NCI-H345 treated with DMSO at 0.1 percent for 48 hours (cell line): ENCODE measurements around the gene DIS3.
"Not testable (repeated sequence)": the region's sequence is repeated elsewhere in the genome, so short reads cannot be mapped to it uniquely, and the experiment has no call there.

Source experiments
- DNase-seq: peaks from one replicate; lab custom pipeline; 2025; ENCODE audit not compliant: unreplicated experiment; lab: John Stamatoyannopoulos, UW

The DIS3 gene

DNA sequence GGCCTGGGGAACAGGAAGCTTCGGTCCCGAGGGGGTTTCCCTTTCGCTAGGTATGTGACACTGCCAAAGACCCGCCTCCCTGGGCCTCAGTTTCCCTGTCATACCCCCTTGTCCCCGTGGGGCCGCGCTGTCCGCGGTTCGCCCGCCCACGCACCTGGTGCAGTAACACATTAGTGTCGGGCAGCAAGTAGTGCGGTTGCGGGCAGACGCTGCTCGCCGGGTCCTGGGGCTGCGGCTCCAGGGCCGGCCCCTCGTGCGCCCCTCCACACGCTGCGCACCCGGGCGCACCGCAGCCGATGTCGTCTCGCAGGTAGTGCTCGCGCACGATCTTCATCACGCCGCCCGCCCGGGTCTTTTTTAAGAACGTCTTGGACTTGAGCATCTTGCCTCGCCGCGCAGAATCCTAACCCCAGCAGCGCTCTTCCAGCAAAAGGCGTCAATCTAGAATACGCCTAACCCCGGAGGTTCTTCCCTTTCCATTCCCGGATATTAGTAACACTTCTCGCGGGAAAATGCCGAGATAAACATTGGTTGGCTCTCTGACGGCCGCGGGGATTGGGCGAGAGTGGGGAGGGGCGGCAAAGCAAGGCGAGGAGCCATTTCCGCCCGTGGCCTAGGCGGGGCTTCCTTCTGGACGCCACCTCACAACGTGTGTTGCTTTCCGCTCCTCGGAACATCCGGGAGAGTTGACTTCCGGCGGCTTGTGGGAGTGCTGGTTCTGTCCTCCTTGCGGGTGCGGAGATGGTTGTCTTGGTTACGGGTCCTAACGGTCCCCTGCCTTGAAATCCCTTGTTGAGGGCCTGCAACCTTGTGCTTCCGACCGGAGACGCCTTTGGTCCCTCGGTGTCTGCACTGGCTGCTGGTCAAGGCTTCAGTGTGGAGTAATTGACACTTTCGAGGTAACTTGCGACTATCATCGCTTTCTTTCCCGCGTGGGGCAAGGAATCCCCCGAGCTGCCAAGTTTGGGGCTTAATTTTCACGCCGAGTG is at the start of gene DIS3, which contains the start of gene PIBF1:
TSS of gene DIS3 (minus strand) at position 450 of the 989 bp plus-strand sequence. CDS start at position 382, 68 bp downstream.
TSS of gene PIBF1 (plus strand) at position 683 of the 989 bp plus-strand sequence. CDS start 1,337 bp downstream, outside the sequence.
- DNase-seq = peak; percentile 95

DNA sequence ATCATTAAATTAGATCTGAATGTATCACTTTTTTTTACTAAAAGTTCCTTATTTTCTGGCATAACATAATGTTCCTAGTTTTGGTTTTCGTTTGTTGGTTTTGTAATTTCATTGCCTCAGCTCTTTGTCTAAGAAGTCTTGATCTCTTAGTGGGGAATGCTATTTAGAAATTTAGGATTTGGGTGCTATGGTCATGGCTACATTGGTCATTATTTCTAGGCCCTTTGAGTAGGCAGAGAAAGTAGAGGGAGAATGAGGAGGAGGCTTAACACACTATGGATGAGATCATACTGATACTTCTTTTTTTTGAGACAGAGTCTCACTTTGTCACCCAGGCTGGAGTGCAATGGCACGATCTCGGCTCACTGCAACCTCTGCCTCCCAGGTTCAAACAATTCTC is 42.0 kb upstream of the DIS3 start:
- no peak for DNase-seq

DNA sequence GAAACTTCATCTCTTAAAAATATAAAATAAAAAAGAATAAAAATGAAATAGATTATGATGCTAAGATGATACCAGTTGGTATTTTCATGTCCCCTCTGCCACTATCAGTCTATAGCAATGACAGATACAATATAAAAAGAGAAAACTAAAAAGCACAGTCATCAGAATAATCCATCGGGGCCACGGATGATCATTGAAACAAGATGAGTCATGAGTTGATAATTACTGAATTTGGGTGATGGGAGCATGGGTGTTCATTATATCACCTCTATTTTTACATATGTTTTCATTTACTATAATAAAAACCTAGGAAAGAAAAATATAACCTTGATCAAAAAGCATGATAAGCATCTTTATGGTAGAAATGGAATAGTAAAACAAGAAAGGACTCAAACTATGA is 41.4 kb upstream of the DIS3 start:
- no peak for DNase-seq

DNA sequence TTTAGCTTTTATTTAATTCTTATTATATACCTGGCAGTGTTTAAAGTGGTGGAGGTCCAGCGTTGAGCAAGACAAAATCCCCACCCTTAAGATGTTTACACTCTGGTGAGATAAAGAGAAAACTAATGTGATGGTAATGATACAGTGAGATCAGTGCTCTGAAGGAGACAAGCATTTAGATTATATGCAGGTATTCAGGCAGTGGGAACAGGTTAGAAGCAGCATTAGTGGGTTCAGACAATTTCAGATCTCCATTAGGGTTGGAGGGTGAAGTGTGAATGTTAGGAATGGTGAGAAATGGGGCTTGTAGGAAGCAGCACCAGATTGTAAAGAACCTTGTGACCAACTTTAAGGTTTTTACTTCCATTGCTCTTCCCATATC is 39.2 kb upstream of the DIS3 start:
- DNase-seq = no peak

GRCh38 chr13:72820156-72820897 is 38.6 kb upstream of the DIS3 start:
- DNase-seq = no peak

DNA sequence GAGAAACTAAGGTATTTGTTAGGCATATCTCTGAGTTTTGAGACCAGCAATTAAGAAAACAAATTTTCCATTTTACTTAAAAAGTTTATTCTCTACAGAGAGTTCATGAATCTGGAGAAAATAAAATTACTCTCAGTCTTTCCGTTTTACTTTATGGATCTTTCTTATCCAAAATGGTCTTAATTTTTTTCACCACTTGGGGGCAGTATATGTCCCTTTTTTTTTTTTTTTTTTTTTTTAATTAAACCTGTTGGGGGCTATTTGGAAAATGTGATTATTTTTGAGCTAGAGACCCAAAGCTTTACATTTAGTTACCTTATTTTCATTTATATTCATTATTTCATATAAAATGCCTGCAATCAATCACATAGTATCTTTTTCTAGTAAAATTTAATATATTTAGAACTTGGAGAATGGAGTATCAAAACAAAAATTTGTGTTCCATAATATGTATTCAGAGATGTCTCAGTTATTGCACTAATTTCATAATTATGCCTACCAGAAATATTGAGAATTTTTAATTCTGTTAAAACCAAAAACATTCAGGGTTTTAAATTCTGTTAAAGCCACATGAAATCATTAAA is 27.3 kb upstream of the DIS3 start:
- DNase-seq = peak; percentile 23

DNA sequence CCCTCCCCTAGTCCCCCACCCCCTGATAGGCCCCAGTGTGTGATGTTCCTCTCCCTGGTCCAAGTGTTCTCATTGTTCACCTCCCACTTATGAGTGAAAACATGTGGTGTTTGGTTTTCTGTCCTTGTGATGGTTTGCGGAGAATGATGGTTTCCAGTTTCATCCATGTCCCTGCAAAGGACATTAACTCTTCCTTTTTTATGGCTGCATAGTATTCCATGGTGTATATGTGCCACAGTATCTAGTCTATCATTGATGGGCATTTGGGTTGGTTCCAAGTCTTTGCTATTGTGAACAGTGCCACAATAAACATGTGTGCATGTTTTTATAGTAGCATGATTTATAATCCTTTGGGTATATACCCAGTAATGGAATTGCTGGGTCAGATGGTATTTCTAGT is 24.8 kb upstream of the DIS3 start:
- DNase-seq = not testable (repeated sequence)

- no peak for DNase-seq
Observed at GRCh38 chr13:72805676-72806346, 24.1 kb upstream of the DIS3 start.

- no peak for DNase-seq
Observed at GRCh38 chr13:72804301-72804700, 22.6 kb upstream of the DIS3 start.

DNA sequence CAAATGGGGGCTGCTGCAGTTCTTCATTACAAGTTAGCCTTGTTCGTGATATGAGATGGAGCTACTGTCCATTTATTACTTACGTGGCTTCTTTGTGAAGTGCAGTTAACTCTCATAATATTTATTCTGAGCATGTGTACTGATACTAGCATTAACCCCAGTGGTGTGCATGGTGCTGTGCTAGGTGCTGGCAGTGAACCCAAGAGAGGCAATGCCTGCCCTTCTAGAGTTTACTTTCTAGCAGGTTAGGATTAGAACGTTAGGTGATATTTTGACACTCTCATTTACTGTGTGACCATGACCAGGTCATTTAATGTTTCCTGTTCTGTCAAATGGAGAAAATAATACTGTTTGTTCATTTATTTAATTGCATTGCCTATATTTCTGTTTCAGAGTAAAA is 17.1 kb upstream of the DIS3 start:
- DNase-seq = no peak

DNA sequence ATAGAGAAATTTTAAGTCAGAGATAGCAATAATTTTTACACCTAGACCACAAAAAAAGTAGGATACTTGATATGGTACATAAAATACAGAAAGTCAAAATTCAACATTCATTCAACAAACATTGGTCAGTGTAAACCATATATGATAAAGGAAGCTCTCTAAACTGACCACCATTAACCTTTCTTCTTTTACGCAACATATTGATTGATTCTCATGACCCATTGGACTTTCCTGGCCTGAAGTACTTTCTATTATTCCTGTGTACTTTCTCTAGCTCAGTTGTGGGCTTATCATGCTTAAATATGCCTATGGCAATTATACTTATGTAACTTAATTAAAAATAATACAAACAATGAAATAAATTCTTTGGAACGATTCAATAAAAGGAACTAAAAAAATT is 10.9 kb upstream of the DIS3 start:
- DNase-seq = no peak

GRCh38 chr13:72788831-72789230 is 7.1 kb upstream of the DIS3 start:
- no peak for DNase-seq

DNA sequence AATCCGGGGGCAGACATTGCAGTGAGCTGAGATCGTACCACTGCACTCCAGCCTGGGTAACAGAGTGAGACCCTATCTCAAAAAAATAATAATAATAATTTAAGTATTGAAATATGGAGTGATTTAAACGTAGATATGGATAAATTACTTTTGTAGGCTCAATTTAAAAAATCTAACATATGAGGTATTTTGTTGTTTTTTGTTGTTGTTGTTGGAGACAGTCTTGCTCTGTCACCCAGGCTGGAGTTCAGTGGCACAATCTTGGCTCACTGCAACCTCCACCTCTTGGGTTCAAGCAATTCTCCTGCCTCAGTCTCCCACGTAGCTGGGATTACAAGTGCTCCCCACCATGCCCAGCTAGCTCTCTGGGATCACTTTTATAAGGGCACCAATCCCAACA is 3.0 kb upstream of the DIS3 start:
- not testable (repeated sequence) for DNase-seq

GRCh38 chr13:72782717-72783116 is 1.0 kb upstream of the DIS3 start:
- DNase-seq = no peak

- no peak for DNase-seq
Observed at GRCh38 chr13:72774019-72774418, 7.7 kb downstream of the DIS3 start.

DNA sequence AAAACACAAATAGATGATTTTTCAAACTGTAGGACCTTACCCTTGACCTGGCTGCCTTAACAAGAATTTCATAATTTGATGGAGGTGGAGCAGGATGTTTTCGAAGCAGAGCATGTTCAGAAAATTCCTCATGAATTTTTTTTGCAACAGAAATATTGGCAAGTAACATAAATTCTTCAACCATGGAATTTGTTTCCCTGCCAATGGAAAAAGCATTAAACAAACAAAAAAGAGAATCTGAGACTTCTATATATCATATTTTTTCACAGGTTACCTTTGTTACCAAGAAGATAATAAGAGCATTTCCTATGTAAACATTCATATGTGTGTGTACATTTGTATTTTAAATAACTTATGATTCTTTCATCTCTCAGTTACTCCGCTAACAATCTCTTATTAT is 18.3 kb downstream of the DIS3 start:
- no peak for DNase-seq

GRCh38 chr13:72760189-72760588 is 21.5 kb downstream of the DIS3 start:
- no peak for DNase-seq

GRCh38 chr13:72757792-72758535 is 23.7 kb downstream of the DIS3 start:
- no peak for DNase-seq

DNA sequence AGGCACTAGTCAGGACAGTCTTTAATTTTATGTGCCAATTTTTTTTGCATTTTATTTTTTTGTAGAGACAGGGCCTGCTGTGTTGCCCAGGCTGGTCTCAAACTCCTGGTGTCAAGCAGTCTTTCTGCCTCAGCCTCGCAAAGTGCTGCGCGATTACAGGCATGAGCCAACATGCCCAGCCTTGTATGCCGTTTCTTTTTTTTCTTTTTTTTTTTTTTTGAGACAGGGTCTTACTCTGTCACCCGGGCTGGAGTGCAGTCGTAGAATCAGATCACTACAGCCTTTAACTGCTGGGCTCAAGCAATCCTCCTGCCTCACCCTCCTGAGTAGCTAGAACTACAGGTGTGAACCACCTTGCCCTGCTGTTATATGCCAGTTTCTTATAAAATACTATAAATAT is 27.6 kb downstream of the DIS3 start:
- DNase-seq = no peak

DNA sequence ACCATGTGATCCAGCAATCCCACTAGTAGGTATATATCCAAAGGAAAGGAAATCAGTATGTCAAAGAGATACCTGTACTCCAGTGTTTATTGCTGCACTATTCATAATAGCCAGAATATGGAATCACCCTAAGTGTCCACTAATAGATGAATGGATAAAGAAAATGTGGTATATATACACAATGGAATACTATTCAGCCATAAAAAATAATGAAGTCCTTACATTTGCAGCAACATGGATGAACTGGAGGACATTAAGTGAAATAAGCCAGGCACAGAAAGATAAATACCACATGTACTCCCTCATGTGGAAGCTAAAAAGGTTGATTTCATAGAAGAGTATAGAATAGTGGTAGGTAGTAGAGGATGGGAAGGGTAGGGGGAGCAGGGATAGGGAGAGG is 30.5 kb downstream of the DIS3 start:
- no peak for DNase-seq
